GDM1 (cell line): ENCODE results near the gene MPZL2.
A peak's percentile ranks its signal among the peaks of the same experiment; 100 is the strongest.

Experiments used
- DNase-seq: peaks from one replicate; lab custom pipeline; 2025; lab: John Stamatoyannopoulos, UW

The MPZL2 gene

GRCh38 chr11:118283037-118283636 lies 19.0 kb upstream of the MPZL2 start:
- no peak for DNase-seq

- DNase-seq = no peak
Measured at GRCh38 chr11:118282606-118283005, 18.5 kb upstream of the MPZL2 start.

- no peak for DNase-seq
Measured at GRCh38 chr11:118281284-118281683, 17.2 kb upstream of the MPZL2 start.

- no peak for DNase-seq
Measured at GRCh38 chr11:118277312-118277711, 13.2 kb upstream of the MPZL2 start.

- DNase-seq = no peak
Measured at GRCh38 chr11:118276422-118276821, 12.3 kb upstream of the MPZL2 start.

- DNase-seq = no peak
Measured at GRCh38 chr11:118275176-118275575, 11.1 kb upstream of the MPZL2 start.

- no peak for DNase-seq
Measured at GRCh38 chr11:118274186-118274585, 10.1 kb upstream of the MPZL2 start.

- no peak for DNase-seq
Measured at GRCh38 chr11:118272001-118272400, 7.9 kb upstream of the MPZL2 start.

GRCh38 chr11:118267486-118267885 lies 3.4 kb upstream of the MPZL2 start:
- DNase-seq = no peak

- DNase-seq = no peak
Measured at GRCh38 chr11:118265954-118266353, 1.9 kb upstream of the MPZL2 start.

GRCh38 chr11:118264569-118265465 lies 720 bp upstream of the MPZL2 start:
- no peak for DNase-seq

- DNase-seq = no peak
Measured at GRCh38 chr11:118263112-118263511, 985 bp downstream of the MPZL2 start.

GRCh38 chr11:118260353-118260752 lies 3.7 kb downstream of the MPZL2 start:
- no peak for DNase-seq

- no peak for DNase-seq
Measured at GRCh38 chr11:118259138-118259537, 5.0 kb downstream of the MPZL2 start.

GRCh38 chr11:118258410-118258809 lies 5.7 kb downstream of the MPZL2 start:
- no peak for DNase-seq

- no peak for DNase-seq
Measured at GRCh38 chr11:118252688-118253087, 11.4 kb downstream of the MPZL2 start.

GRCh38 chr11:118251858-118252652 lies 12.0 kb downstream of the MPZL2 start, which contains the start of gene MPZL3:
TSS of gene MPZL3 (minus strand) at chr11:118252365. CDS start at chr11:118252294, 71 bp downstream.
- DNase-seq = peak; percentile 82

- no peak for DNase-seq
Measured at GRCh38 chr11:118247041-118247440, 17.1 kb downstream of the MPZL2 start.

GRCh38 chr11:118245936-118246562 lies 18.0 kb downstream of the MPZL2 start:
- no peak for DNase-seq

- DNase-seq = no peak
Measured at GRCh38 chr11:118243993-118244762, 19.9 kb downstream of the MPZL2 start.

- DNase-seq = no peak
Measured at GRCh38 chr11:118243161-118243560, 20.9 kb downstream of the MPZL2 start.
